ENCODE results near the gene C2CD2.
A peak's percentile ranks its signal among the peaks of the same experiment; 100 is the strongest.

GRCh38 chr21:41953831-41954653 is at the start of gene C2CD2:
- TF ChIP-seq CTCF (IDR thresholded peaks at IDR 0.05) (no peak), POLR2A (IDR thresholded peaks at IDR 0.05) (peak in 1 of 2 donors; percentile 19)

All from Peyer's patch (tissue), 4 donors.